Activated T-cell treated with anti-CD3 and anti-CD28 coated beads for 1 hour (primary cell): ENCODE measurements around the gene TENM3.

Experiments
- DNase-seq: peaks from one replicate; pipeline ENCODE4 v3.0.0-alpha.2; 2020; ENCODE audit warnings: low read depth

The TENM3 gene

DNA sequence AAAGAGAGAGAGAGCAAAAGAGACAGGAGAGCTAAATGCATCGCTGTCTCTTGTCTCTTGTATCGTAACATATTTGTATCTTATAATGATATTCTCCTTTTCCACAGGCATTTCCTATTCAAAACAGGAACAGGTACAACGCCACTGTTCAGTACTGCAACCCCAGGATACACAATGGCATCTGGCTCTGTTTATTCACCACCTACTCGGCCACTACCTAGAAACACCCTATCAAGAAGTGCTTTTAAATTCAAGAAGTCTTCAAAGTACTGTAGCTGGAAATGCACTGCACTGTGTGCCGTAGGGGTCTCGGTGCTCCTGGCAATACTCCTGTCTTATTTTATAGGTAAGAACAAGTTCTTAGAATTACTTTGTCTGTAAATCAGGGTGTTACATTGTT, 385.3 kb downstream of the TENM3 start:
- no peak for DNase-seq

DNA sequence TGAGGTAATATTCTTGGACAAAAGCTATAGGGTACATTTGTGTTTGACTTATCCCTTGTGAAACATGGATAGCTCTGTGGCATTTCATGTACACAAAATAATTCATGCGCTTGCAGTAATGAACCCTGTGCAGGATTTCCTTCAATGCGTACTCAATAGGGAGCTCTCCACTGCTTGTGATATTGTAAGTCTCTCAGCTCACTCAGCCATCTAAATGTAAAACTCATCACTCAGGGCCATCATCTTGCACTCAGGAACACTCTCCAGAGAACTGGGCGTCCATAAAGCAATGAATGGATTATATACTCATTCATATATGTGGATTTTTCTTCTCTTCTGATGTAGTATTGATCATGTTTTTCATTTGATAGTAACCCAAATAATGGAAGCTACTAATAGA, 385.9 kb downstream of the TENM3 start:
- DNase-seq = no peak

DNA sequence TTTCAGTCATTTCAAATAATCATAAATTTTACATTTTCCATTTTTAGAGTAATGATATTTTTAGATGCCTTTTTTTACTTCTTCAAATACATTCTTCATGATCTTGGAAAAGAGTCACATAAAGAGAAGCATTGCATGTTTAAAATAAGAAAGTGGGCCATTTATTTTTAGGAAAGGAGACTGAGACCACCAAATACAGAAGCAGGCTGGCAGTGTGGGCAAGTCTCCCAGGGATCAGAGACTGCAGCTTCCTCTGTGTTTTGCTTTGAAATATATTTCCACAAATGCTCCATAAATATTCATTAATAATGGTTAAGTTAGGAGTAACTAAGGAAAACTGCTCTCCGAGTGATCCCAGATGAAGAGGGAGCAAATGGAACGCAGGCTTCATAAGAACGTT, 397.3 kb downstream of the TENM3 start:
- DNase-seq = no peak

DNA sequence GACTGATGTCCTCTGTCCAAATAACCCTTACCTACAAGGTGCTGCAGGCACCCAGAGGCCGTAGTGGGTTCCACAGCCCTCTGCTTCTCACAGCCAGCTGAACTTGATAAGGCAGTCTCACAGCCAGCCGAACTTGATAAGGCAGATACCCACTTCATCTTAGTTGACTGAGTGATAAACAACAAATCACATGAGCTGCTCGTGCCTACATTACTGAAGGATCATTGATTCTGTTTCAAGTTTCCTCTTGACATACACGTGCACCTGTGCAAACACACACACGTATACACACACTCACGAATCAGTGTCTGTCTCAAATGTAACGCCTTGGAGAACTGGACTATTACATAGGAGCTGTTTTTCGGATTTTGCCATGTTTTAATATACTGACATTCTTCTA, 397.7 kb downstream of the TENM3 start:
- DNase-seq = no peak

DNA sequence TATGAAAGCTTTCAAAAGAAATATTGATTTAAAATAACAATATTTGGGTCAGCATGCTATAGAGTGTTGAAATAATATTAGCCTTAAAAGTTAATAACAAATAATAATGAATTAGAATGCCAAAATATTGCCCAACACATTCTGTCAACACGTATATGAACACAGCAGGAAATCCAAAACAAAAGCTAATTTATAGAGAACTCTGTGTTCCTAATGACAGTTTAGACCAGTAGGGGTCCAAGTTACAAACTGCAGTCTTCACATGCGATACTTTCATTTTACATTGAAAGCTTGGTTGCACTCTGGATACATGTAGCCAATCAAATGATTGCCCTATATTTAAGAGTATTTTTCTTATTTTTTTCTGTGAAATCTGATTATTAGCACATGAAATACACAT, 399.6 kb downstream of the TENM3 start:
- no peak for DNase-seq

DNA sequence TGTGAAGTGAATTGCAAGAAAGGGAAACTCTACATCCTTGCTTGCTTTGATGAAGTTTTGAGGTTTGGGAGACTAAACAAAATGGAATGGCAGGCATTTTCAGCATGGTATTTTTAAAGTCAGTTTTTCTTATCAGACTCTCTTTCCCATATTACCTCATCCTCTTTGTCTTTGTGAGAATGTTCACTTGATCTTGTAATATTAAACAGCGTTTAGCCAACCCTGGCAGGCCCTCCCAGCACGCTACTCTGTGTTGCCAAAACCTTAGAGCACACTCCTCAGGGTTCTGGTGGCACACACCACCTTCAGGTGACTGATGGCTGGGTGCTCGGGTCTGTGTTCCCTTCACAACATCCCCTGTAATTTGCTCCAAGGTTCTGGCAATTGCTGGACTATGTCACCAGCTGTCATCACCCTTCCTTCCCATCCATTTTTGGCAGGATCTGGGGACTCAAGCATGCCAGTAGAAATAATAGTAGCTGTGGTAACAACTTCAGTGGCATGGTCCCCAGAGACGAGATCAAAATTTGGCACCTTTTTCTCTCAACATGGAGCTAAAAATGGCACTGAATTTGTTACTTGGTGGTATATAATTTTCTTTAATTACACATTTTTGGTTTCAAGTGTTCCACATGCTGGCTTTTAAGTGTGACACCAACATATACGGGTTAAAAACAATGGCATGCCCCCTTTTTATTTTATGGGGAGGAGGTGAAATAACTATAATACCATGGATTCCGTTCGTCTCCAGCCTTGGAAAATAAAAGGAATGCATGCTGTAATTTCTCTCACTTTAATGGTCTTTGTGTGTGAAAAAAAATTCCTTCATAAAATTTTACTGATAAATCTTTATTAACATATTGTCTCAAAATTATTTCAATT, 400.8 kb downstream of the TENM3 start:
- no peak for DNase-seq

DNA sequence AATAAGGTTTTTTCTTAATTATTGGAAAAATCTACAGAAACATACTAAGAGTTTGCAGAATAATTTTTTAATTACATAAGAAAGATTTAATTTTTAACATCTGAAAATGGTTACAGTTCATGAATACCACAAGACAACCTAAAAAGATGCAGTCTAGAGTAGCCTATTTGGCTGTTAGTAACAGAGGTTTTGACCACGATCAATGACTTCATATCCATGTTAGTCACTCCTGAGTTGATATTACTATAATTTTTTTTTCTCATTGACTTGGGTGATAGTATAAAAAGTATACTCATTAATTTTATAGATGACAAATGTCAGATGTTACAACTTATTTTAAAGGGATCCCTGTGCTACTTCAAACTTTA, 401.5 kb downstream of the TENM3 start:
- no peak for DNase-seq

DNA sequence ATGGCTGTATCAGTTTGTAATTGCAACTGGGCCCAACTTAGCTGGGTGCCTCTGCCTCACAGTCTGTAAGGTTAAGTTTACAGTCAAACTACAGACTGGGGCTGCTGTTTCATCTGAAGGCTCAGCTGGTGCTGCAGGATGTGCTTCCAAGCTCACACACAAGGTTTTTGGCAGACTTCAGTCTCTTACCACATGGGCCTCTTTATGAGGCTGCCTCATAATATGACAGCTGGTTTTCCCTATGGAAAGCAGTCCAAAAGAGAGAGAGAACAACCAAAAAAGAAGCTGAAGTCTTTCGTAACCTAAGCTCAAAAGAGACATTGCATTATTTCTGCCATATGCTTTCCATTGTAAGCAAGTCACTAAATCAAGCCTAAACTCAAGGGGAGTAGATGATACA, 402.3 kb downstream of the TENM3 start:
- no peak for DNase-seq

DNA sequence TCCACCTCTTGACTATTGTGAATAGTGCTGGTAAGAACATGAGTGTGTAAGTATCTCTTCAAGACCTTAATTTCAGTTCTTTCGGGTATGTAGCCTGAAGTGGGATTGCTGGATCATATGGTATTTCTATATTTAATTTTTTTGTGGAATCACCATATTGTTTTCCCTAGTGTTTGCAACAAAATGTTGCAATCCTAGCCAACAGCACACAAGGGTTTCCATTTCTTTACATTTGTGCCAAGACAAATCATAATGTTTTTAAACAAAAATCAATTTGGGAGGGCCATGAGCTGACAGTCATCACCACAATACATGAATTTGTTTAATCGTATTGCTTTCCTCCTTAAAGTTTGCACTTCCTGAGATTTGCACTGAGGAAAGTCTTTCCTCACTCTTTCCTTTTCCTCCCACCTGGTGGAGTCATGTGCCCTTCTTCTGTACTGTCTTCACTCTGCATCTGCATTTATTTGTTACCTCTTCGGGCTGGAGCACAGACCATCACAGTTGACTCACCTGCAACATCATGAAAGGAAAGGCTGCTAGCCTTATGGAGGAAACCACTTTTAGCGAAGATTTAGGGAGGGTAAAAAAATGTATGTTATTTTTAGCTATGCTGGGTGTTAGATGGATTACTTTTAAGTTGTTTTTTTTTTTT, 404.6 kb downstream of the TENM3 start:
- no peak for DNase-seq

DNA sequence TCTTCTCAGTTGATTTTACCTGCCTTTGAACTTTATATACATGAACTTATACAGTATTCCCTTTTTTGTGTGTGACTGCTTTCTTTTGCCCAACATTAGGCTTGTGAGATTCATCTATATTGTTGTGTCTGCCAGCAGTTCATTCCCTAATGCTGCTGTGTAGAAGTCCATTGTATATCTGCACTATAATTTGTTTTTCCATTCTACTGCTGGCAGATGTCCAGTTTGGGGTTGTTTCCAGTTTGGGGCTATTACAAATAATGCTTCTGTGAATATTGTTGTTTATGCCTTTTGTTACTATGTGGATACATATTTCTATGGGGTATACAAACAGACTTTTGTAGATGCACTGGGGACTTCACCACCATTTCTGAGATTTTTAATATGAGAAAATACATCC, 405.6 kb downstream of the TENM3 start:
- no peak for DNase-seq

DNA sequence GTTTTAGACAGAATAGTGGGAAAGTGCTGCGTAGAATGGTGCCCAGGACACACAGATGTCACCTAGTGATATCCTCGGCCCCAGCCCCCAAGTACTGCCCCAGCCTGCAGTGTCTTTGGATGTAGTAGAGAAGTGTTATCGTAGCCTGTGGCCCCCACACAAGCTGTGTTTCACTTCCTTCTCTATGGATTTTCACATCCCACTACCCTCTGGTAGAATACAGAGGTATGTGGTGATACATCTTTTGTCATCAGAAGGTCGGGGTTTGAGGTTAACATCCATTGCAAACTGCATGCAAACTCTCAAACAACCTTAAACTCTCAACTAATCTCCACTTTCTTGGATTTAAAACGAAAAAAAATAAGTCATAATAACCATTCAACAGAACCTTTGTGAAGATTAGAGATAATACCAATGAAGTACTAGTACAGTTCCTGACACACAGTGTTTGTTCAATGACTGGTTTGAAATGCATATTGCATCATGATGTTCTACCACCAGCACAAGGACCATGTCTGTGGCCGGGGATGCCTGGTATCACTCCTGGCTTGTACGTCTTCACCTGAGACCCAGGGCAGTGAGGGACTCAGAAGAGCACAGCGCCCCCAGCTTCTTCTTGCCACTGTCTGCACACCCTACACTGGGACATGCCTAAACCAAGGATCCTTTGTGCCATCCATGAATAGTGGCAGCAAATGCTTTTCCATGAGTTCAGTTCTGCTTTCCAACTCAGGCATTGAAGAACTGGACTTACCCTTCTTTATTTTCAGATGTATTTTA, 406.7 kb downstream of the TENM3 start:
- no peak for DNase-seq

DNA sequence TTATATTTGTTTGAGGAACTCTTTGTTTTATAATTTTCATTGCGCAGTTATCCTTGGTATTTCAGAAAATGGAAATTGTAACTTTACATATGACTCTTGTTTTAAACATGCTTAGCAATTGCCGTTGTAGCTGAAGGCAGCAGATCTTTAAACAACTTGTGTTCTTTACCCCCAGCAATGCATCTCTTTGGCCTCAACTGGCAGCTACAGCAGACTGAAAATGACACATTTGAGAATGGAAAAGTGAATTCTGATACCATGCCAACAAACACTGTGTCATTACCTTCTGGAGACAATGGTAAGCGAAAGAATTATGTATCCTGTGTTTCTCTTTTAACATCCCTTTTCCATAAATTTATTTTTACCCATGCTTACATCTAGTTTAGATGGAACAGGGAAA, 410.4 kb downstream of the TENM3 start:
- DNase-seq = no peak

DNA sequence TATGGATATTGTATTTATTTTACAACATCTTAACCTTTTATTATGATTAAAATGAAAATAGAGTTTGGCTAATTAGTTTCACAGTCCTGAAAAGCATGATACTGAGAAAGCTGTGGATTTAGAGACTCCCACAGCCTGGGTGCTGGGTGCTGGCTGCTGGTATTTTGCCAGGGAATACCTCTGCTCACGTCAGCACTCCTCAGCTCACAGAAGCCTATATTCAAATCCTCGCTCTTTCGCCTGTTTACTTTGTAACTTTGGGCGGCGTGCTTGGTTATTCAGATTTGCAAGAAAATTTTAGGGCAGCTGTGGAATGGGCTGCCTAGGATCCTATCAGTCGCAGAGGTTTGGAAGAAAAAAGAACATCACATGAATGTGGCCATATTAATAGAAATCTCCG, 412.1 kb downstream of the TENM3 start:
- DNase-seq = no peak

DNA sequence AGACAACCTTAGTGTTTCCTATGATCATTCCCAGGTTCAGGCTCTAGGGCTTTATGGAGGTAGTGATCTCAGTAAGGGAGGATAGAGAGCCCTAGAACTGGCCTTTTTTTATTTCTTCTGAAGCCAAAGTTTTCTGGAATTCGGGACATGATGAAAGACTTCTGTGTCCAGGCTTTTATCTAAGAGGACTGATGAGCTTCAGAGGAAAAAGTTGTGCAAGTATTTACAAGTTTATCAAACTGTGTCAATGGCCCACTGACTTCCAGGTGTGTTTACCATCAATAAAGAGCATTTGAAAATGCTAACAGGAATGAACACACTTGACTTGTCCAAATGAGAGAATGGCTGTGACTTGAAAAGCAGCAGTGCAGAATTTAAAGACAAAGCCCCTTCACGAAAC, 419.3 kb downstream of the TENM3 start:
- no peak for DNase-seq

DNA sequence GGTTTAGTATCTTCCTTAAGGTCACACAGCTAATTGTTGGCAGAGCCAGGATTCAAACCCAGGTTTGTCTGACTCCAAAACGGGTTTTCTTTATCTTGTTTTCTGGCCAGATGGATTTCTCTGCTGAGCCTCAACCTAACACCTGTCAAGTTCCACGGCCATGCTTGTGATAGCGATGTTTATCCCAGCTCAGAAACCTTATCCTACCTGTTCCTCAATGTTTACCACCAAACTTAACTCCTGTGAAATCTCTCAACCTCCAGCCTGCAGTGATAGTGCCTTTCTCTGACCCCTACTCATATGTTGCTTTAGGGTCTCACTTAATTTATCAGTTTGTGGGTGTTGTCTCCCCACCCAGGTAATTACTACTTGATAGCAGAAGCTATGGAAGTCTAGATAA, 428.0 kb downstream of the TENM3 start:
- DNase-seq = no peak

DNA sequence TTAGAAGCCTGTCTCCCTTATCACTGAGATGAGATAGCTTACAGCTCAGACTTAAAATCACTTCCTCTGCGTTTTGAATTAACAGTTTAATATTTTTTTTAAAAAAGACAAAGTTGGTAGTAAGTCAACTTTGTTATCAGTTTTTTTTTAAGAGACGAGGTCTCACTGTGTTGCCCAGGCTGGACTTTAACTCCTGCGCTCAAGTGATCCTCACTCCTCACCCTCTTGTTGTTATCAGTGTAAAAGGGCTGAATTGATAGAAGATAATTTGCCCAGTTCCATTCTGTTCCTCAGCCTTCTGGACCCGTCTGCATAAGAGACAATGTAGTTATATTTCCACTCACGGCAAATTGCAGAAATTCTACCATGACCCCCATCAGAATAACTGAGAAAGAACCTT, 428.5 kb downstream of the TENM3 start:
- DNase-seq = no peak

DNA sequence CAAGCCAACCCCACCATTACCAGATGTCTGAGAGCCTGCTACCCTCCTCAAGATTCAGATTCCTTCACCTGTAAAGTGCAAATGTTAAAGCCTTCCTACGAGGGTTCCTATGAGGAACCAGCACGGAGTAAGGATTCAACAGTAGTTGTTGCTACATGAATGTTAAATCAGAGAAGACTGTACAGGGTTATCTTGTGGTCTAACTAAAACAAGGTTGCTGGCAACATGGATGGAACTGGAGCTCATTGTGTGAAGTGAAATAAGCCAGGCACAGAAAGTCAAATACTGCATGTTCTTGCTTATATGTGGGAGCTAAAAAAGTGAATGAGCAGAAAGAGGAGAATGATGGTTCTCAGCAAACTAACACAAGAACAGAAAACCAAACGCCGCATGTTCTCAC, 435.4 kb downstream of the TENM3 start:
- no peak for DNase-seq

DNA sequence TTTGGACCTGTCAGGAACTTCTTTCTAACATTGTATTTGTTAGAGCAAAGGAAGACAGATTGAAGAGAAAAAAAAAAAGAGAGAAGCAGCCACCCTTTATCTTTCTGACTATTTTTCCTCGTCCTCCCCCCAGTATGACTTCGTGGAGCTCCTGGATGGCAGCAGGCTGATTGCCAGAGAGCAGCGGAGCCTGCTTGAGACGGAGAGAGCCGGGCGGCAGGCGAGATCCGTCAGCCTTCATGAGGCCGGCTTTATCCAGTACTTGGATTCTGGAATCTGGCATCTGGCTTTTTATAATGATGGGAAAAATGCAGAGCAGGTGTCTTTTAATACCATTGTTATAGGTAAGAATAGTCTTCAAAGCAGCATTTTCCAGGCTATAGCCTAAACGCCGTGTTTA, 436.3 kb downstream of the TENM3 start:
- no peak for DNase-seq

DNA sequence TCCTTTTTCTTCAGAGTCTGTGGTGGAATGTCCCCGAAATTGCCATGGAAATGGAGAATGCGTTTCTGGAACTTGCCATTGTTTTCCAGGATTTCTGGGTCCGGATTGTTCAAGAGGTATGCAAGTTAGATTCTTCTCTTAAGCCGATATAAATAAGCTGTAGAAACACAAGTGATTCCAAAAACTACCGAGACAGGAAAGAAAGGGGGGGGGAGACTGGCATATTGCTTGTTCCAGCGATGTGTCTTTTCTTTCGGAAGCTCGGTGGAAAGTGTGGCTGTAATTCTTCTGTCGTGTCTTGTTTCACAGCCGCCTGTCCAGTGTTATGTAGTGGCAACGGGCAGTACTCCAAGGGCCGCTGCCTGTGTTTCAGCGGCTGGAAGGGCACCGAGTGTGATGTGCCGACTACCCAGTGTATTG, 437.0 kb downstream of the TENM3 start:
- no peak for DNase-seq

DNA sequence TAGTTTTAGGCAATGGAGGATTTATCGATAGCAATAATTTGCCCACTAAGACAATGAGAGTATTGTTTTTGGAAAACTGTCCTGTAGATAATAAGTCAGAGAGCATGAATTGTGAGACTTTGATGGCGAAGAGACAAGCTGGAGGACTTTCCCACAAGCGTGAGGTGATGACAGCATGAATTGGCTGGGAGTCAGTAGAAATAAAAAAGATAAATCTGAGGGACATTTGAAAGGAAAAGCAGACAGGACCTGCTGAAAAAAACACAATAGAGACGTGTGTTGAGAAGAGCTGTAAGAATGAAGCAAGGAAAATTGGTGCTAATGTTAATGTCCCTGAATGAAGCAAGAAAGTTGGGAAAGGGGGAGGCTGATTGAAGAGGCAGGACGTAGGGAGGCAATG, 440.5 kb downstream of the TENM3 start:
- DNase-seq = no peak

DNA sequence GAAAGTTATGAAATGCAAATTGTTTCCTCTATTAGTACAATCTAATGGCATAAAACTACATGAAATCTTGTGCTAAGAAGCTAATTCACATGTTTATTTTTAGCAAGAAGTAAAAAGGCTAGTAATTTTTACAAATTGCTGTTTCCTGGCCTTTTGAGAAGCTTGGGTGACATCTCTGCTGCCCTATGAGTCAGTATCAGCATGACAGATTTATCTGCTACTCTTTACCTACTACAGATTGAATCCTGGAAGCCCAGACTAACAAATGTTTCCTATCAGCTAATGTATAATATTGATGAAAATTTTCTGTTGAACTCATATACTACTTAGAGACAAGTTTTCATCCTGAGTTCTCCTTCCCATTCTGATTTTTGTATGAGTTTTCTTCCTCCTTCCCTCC, 441.6 kb downstream of the TENM3 start:
- DNase-seq = no peak

DNA sequence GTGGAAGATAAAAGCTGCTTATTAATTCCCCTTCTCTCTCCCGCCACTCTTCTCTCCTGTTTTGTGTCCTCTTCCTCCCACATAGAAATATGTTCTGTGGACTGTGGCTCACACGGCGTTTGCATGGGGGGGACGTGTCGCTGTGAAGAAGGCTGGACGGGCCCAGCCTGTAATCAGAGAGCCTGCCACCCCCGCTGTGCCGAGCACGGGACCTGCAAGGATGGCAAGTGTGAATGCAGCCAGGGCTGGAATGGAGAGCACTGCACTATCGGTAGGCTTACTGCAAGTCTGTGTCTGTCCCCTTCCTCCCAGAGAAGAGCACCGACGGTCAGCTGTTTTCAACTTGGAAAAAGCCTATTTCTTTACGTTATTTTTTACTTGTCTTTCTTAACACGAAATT, 444.9 kb downstream of the TENM3 start:
- no peak for DNase-seq

DNA sequence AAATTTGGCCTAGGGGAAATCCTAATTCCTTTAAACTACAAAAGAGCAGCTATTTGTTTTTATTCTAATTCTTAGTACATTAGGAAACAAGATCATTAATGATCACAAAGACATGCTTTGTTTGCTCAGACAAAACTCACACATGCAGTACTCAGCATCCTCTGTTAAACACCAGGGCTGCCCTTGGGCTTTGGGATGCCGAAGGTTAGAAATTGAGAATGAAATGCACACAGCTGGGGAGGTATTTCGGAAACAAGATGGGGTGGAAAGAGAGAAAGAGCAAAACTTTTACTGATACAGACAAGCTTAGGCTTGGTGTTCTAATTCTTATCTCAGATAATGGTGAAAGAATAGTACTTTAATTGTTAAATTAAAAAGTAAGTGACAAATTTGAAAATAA, 451.3 kb downstream of the TENM3 start:
- no peak for DNase-seq
